ENCODE results near the gene CACNA1B.

GRCh38 chr9:138097501-138097991, 220.0 kb downstream of the CACNA1B start:
- TF ChIP-seq, protein P1, sequence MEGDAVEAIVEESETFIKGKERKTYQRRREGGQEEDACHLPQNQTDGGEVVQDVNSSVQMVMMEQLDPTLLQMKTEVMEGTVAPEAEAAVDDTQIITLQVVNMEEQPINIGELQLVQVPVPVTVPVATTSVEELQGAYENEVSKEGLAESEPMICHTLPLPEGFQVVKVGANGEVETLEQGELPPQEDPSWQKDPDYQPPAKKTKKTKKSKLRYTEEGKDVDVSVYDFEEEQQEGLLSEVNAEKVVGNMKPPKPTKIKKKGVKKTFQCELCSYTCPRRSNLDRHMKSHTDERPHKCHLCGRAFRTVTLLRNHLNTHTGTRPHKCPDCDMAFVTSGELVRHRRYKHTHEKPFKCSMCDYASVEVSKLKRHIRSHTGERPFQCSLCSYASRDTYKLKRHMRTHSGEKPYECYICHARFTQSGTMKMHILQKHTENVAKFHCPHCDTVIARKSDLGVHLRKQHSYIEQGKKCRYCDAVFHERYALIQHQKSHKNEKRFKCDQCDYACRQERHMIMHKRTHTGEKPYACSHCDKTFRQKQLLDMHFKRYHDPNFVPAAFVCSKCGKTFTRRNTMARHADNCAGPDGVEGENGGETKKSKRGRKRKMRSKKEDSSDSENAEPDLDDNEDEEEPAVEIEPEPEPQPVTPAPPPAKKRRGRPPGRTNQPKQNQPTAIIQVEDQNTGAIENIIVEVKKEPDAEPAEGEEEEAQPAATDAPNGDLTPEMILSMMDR (conservative IDR thresholded peaks at IDR 0.05 in 1 of 2, IDR thresholded peaks at IDR 0.05 in 1 of 2; ENCODE audit: extremely low read depth in 1 of 2, insufficient read depth in 1 of 2, low read depth in 1 of 2, low read length in 2 of 2): no peak
- TF ChIP-seq EZH2 (IDR thresholded peaks at IDR 0.05; ENCODE audit: borderline replicate concordance, low read length): no peak

Data from mammary epithelial cell (primary cell).